H1 (cell line): ENCODE results near the gene HSD11B1. TPM values are rescaled to one million over a fixed set of nuclear protein-coding genes. Genes with fewer than 3 reads are reported as not detected.

ENCODE experiments used
- CTCF ChIA-PET: fragments of 300-600 bp; sonication (Branson Sonifier 250); formaldehyde crosslinking; loops from one replicate; lab custom pipeline; 2021; ENCODE audit not compliant: partially characterized antibody; lab: Charles Lee
- POLR2A ChIA-PET: fragments of 300-600 bp; sonication (Branson Sonifier 250); formaldehyde crosslinking; loops from one replicate; lab custom pipeline; 2021; ENCODE audit warnings: inconsistent platforms; ENCODE audit not compliant: partially characterized antibody; lab: Charles Lee
- DNase-seq, 2 experiments: peaks; one replicate each; pipeline versions ENCODE4 v3.0.0 to v3.0.0-alpha.2; 2010 to 2022; ENCODE audit warnings: low spot score in 2 of 2, low read depth in 1 of 2, mixed read lengths in 1 of 2
- FAIRE-seq: peaks from 2 replicates; lab custom pipeline; 2011; peaks lifted over from hg19 to GRCh38; lab: Jason Lieb, UNC
- H2AFZ ChIP-seq: 2 replicates; pipeline ENCODE4 v1.8.1; 2012; ENCODE audit warnings: low read length, inconsistent platforms
- H2AK5ac ChIP-seq: 2 replicates; pipeline ENCODE4 v1.6.1; 2013; ENCODE audit warnings: low read depth, low read length
- H2BK120ac ChIP-seq: replicated peaks from 2 replicates; pipeline ENCODE3; 2013; ENCODE audit warnings: low read depth, low read length, inconsistent platforms
- H2BK12ac ChIP-seq: 2 replicates; pipeline ENCODE4 v1.6.1; 2013; ENCODE audit warnings: low read depth, low read length
- H2BK15ac ChIP-seq: 2 replicates; pipeline ENCODE4 v1.6.1; 2013; ENCODE audit warnings: low read length
- H2BK20ac ChIP-seq: 2 replicates; pipeline ENCODE4 v1.6.1; 2013; ENCODE audit warnings: low read length
- H2BK5ac ChIP-seq: 2 replicates; pipeline ENCODE4 v1.6.1; 2013; ENCODE audit warnings: low read depth, low read length
- H3K14ac ChIP-seq: 2 replicates; pipeline ENCODE4 v1.6.1; 2013; ENCODE audit warnings: inconsistent platforms; ENCODE audit not compliant: insufficient read length
- H3K18ac ChIP-seq: 2 replicates; pipeline ENCODE4 v1.6.1; 2013; ENCODE audit warnings: low read length; ENCODE audit errors: extremely low read depth
- H3K23ac ChIP-seq: 2 replicates; pipeline ENCODE4 v1.6.1; 2013; ENCODE audit warnings: inconsistent platforms; ENCODE audit not compliant: insufficient read length
- H3K23me2 ChIP-seq: 2 replicates; pipeline ENCODE4 v1.6.1; 2013; ENCODE audit warnings: low read depth, low read length
- H3K27ac ChIP-seq: 2 replicates; pipeline ENCODE4 v1.6.1; 2011; ENCODE audit warnings: low read depth, low read length, inconsistent platforms
- H3K27me3 ChIP-seq, 4 experiments: replicated peaks in 1 of 4; 1 replicate in 1 of 4; 2 replicates in 3 of 4; pipeline versions ENCODE4 v1.6.1 to v1.8.1; 2011 to 2013; ENCODE audit warnings: low read length in 3 of 4, mild to moderate bottlenecking in 3 of 4, inconsistent platforms in 2 of 4, mixed read lengths in 2 of 4, moderate library complexity in 1 of 4; ENCODE audit not compliant: control insufficient read depth in 3 of 4, insufficient read depth in 3 of 4; ENCODE audit errors: extremely low read depth in 1 of 4
- H3K36me3 ChIP-seq, 4 experiments: 2 replicates each; pipeline versions ENCODE4 v1.6.1 to v1.8.1; 2011 to 2013; ENCODE audit warnings: mild to moderate bottlenecking in 4 of 4, low read length in 3 of 4, moderate library complexity in 2 of 4, control low read depth in 1 of 4, inconsistent platforms in 1 of 4; ENCODE audit not compliant: insufficient read depth in 4 of 4, control insufficient read depth in 2 of 4
- H3K4ac ChIP-seq: replicated peaks from 2 replicates; pipeline ENCODE3; 2013; ENCODE audit warnings: low read length, low read depth, mixed read lengths, inconsistent platforms; ENCODE audit not compliant: insufficient read length
- H3K4me1 ChIP-seq, 4 experiments: replicated peaks in 1 of 4; 1 replicate in 1 of 4; 2 replicates in 3 of 4; pipeline versions ENCODE4 v1.6.1 to v1.8.1; 2011 to 2013; ENCODE audit warnings: low read length in 3 of 4, inconsistent platforms in 2 of 4, mixed read lengths in 1 of 4; ENCODE audit not compliant: insufficient read depth in 4 of 4, control insufficient read depth in 3 of 4
- H3K4me2 ChIP-seq, 2 experiments: 2 replicates each; pipeline versions ENCODE4 v1.6.1 to v1.8.1; 2011 to 2013; ENCODE audit warnings: low read depth in 2 of 2, low read length in 2 of 2, control low read depth in 1 of 2, inconsistent platforms in 1 of 2, mild to moderate bottlenecking in 1 of 2; ENCODE audit not compliant: insufficient read depth in 1 of 2
- H3K4me3 ChIP-seq, 4 experiments: fragments of 200-600, 300-600 bp in 1 of 4; sonication (generic), shearing (Covaris generic), sonication (Bioruptor Twin) in 1 of 4; 2 replicates each; pipeline versions ENCODE4 v1.5.1 to v1.8.1; 2011 to 2016; ENCODE audit warnings: low read length in 4 of 4, low read depth in 3 of 4, control low read depth in 2 of 4, inconsistent platforms in 2 of 4, mild to moderate bottlenecking in 2 of 4, mixed read lengths in 1 of 4, moderate library complexity in 1 of 4; ENCODE audit not compliant: insufficient read depth in 2 of 4; ENCODE audit errors: extremely low read depth in 1 of 4
- H3K56ac ChIP-seq: replicated peaks from 2 replicates; pipeline ENCODE3; 2013; ENCODE audit warnings: low read depth, mild to moderate bottlenecking, mixed read lengths, low read length, inconsistent platforms; ENCODE audit not compliant: insufficient read length
- H3K79me1 ChIP-seq: 2 replicates; pipeline ENCODE4 v1.6.1; 2013; ENCODE audit warnings: low read depth, low read length, control low read depth
- H3K79me2 ChIP-seq, 2 experiments: 2 replicates each; pipeline versions ENCODE4 v1.6.1 to v1.8.1; 2012 to 2013; ENCODE audit warnings: low read length in 2 of 2, mild to moderate bottlenecking in 2 of 2, inconsistent platforms in 1 of 2; ENCODE audit not compliant: insufficient read depth in 2 of 2, control insufficient read depth in 1 of 2
- H3K9ac ChIP-seq, 4 experiments: replicated peaks in 1 of 4; 1 replicate in 1 of 4; 2 replicates in 3 of 4; pipeline versions ENCODE4 v1.6.1 to v1.8.1; 2011 to 2013; ENCODE audit warnings: low read depth in 3 of 4, low read length in 3 of 4, control low read depth in 2 of 4, mild to moderate bottlenecking in 2 of 4, moderate library complexity in 2 of 4, inconsistent platforms in 1 of 4; ENCODE audit errors: extremely low read depth in 1 of 4
- H3K9me3 ChIP-seq, 2 experiments: 2 replicates each; pipeline versions ENCODE4 v1.6.1 to v1.8.1; 2012 to 2013; ENCODE audit warnings: mild to moderate bottlenecking in 2 of 2, moderate library complexity in 2 of 2, control low read depth in 1 of 2, inconsistent platforms in 1 of 2, low read depth in 1 of 2, low read length in 1 of 2, mixed read lengths in 1 of 2; ENCODE audit not compliant: insufficient read depth in 2 of 2
- H4K20me1 ChIP-seq, 2 experiments: replicated peaks in 1 of 2; 2 replicates each; pipeline versions ENCODE3 to v1.8.1; 2011 to 2013; ENCODE audit warnings: inconsistent platforms in 2 of 2, low read length in 2 of 2, mild to moderate bottlenecking in 1 of 2; ENCODE audit not compliant: insufficient read depth in 2 of 2, control insufficient read depth in 1 of 2
- H4K5ac ChIP-seq: 2 replicates; pipeline ENCODE4 v1.6.1; 2013; ENCODE audit warnings: low read length, low read depth, mixed read lengths, inconsistent platforms; ENCODE audit not compliant: insufficient read length
- H4K8ac ChIP-seq: 2 replicates; pipeline ENCODE4 v1.8.0; 2013; ENCODE audit warnings: mild to moderate bottlenecking, moderate library complexity, low read length, inconsistent platforms; ENCODE audit not compliant: insufficient read depth; ENCODE audit errors: extremely low read depth
- H4K91ac ChIP-seq: replicated peaks from 2 replicates; pipeline ENCODE3; 2013; ENCODE audit warnings: low read length, mixed read lengths, inconsistent platforms; ENCODE audit not compliant: insufficient read length
- BCL11A ChIP-seq, 2 experiments: IDR thresholded peaks; one replicate each; pipeline ENCODE4 v1.6.1; 2011; ENCODE audit warnings: low read depth in 2 of 2, low read length in 2 of 2, mild to moderate bottlenecking in 2 of 2
- CHD1 ChIP-seq: IDR thresholded peaks from 2 replicates; pipeline ENCODE4 v1.6.1; 2012; ENCODE audit warnings: low read depth, low read length, improper control_type of control experiment
- EP300 ChIP-seq, 2 experiments: IDR thresholded peaks; 1 replicate in 1 of 2; 2 replicates in 1 of 2; pipeline ENCODE4 v1.6.1; 2011 to 2012; ENCODE audit warnings: low read depth in 2 of 2, low read length in 2 of 2, mild to moderate bottlenecking in 2 of 2, borderline replicate concordance in 1 of 2, inconsistent platforms in 1 of 2, moderate library complexity in 1 of 2
- GABPA ChIP-seq: IDR thresholded peaks from 2 replicates; pipeline ENCODE4 v1.6.1; 2011; ENCODE audit warnings: mild to moderate bottlenecking, low read length, moderate library complexity, borderline replicate concordance; ENCODE audit not compliant: insufficient read depth
- PHF8 ChIP-seq: fragments of 200-600 bp; sonication (generic); conservative IDR thresholded peaks from 2 replicates; pipeline ENCODE4 v1.7.1; 2012; ENCODE audit warnings: low read depth, mild to moderate bottlenecking, inconsistent platforms, low read length, moderate library complexity
- POLR2A ChIP-seq, 2 experiments: IDR thresholded peaks; 1 replicate in 1 of 2; 2 replicates in 1 of 2; pipeline ENCODE4 v1.6.1; 2011; ENCODE audit warnings: low read depth in 2 of 2, low read length in 2 of 2, mild to moderate bottlenecking in 2 of 2; ENCODE audit errors: control extremely low read depth in 1 of 2
- RNF2 ChIP-seq: fragments of 200-900, 300-1000 bp; sonication (generic); IDR thresholded peaks from 2 replicates; pipeline ENCODE4 v1.7.1; 2016; ENCODE audit warnings: borderline replicate concordance, low read depth, mild to moderate bottlenecking, antibody characterized with exemption, low read length; ENCODE audit not compliant: poor library complexity, severe bottlenecking; ENCODE audit errors: missing control alignments
- TBP ChIP-seq: IDR thresholded peaks from 2 replicates; pipeline ENCODE4 v1.6.1; 2011; ENCODE audit warnings: low read depth, low read length, improper control_type of control experiment
- WGBS, 2 experiments: shearing (Covaris generic) in 1 of 2; methylation state at CpG; one replicate each; pipeline versions ENCODE4 v1.1.6 to v1.1.7; 2013 to 2015; ENCODE audit warnings: low lambda C conversion rate in 2 of 2, mixed read lengths in 2 of 2, inconsistent platforms in 1 of 2, low coverage in 1 of 2, missing lambda C conversion rate in 1 of 2; ENCODE audit not compliant: insufficient replicate concordance in 2 of 2, insufficient coverage in 1 of 2, insufficient read length in 1 of 2; ENCODE audit errors: extremely low coverage in 1 of 2, missing lambda C conversion rate in 1 of 2; 5-methylcytosine and 5-hydroxymethylcytosine counted together
- polyA plus RNA-seq, 7 experiments: library from polyadenylated mRNA; depleted of rRNA in 3 of 7; stranded (reverse) in 5 of 7; unstranded in 2 of 7; fragments of >200 nt in 5 of 7; fragments of 200-250 nt in 2 of 7; gene quantifications; 1 replicate in 5 of 7; 2 replicates in 1 of 7; 4 replicates in 1 of 7; pipeline versions ENCODE4 v1.2.1 to v1.2.3, GENCODE V29; 2011 to 2013; ENCODE audit warnings: missing spikeins in 2 of 7, mixed read lengths in 2 of 7
- total RNA-seq: library from RNA; stranded (reverse); fragmentation: NEBNext Ultra II Directional; extraction: Animal tissue kit (Norgen Biotek cat#: 25700); gene quantifications from 2 replicates; pipeline ENCODE4 v1.2.1, GENCODE V29; 2021

HSD11B1 gene
- total and polyA plus RNA-seq, 2 of the 8 experiments (the other 6 are each of a cell fraction or from before 2014, with no cell fraction given) = not detected

DNA sequence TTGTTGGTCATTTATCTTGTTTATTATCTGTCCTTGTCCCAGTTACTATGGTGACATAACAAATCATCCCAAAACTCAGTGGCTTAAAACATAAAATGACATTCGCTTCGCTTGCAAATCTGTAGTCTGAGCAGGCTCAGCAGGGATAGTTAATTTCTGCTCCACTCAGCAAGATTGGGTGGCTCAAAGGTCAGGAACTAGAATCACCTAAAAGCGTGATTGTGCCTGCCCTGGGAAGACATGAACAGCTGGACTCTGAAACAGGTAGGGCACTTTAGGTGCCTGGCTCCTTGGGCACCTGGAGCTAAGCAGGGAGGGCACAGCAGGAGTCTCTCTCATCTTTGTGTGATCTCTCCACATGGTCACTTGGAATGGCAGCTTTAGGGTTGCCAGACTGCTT lies 36.5 kb downstream of the HSD11B1 start:
- no peaks in the 10 kb centered on the region for H3K23me2 ChIP-seq
- H3K9ac ChIP-seq = no peak overlapping the region
- no peaks in the 10 kb centered on the region for H4K20me1 ChIP-seq
- H3K23ac ChIP-seq = no peak overlapping the region
- no peak overlapping the region for H3K27ac ChIP-seq
- no peak overlapping the region for H2BK20ac ChIP-seq
- FAIRE-seq = no peak
- H3K79me2 ChIP-seq = no peaks in the 10 kb centered on the region
- H3K36me3 ChIP-seq = no peaks in the 10 kb centered on the region
- no peak overlapping the region for H3K4me3 ChIP-seq
- no peak overlapping the region for H4K91ac ChIP-seq
- no peak overlapping the region for H4K5ac ChIP-seq
- no peak overlapping the region for H2BK12ac ChIP-seq
- 92% methylated on average over 3 of the region's 3 CpGs; no CpG with 5 or more reads in 1 of the 2 experiments for WGBS, 2 experiments
- no peak overlapping the region for H4K8ac ChIP-seq
- H2BK5ac ChIP-seq = no peak overlapping the region
- TF ChIP-seq BCL11A (IDR thresholded peaks at IDR 0.05; ENCODE audit: low read depth in 2 of 2, low read length in 2 of 2) (no peak), GABPA (no peak), EP300 (IDR thresholded peaks at IDR 0.05; ENCODE audit: borderline replicate concordance in 1 of 2, low read depth in 2 of 2, low read length in 2 of 2) (no peak), RNF2 (no peak), POLR2A (IDR thresholded peaks at IDR 0.05; ENCODE audit: control extremely low read depth in 1 of 2, low read depth in 2 of 2, low read length in 2 of 2) (no peak), CHD1 (no peak), TBP (no peak), PHF8 (no peak)
- TF ChIP-seq, all 59 proteins: peak for 0
- DNase-seq = no peak
- H2BK15ac ChIP-seq = no peak overlapping the region
- H2BK120ac ChIP-seq = no peak overlapping the region
- H3K56ac ChIP-seq = no peak overlapping the region
- H3K79me1 ChIP-seq = no peaks in the 10 kb centered on the region
- no peak overlapping the region for H3K14ac ChIP-seq
- ChIA-PET CTCF (interaction anchor here (0.8 kb wide), 1 partner anchor 228 kb away, joined by 4 read pairs; no protein-coding TSS in a partner anchor), POLR2A (no interaction called here)
- no peak overlapping the region for H3K18ac ChIP-seq
- H3K4me1 ChIP-seq = no peaks in the 10 kb centered on the region
- H3K27me3 ChIP-seq = no peaks in the 10 kb centered on the region; a peak in 1 of 7 replicates
- H3K9me3 ChIP-seq = no peaks in the 10 kb centered on the region
- H2AK5ac ChIP-seq = no peak overlapping the region
- no peak overlapping the region for H2AFZ ChIP-seq
- H3K4me2 ChIP-seq = no peak overlapping the region
- H3K4ac ChIP-seq = no peak overlapping the region
